Erythroblast (primary cell): ENCODE results near the gene TMC1.

Source experiments
- GATA1 ChIP-seq: IDR thresholded peaks from 2 replicates; pipeline ENCODE4 v1.6.1; 2011; ENCODE audit warnings: low read depth, mild to moderate bottlenecking, control low read depth, low read length, moderate library complexity
- POLR2A ChIP-seq: IDR thresholded peaks from 2 replicates; pipeline ENCODE4 v1.6.1; 2011; ENCODE audit warnings: mild to moderate bottlenecking, low read length

GRCh38 chr9:72779614-72780013 lies 258.2 kb downstream of the TMC1 start:
- TF ChIP-seq POLR2A, result no peak
- TF ChIP-seq GATA1, result no peak
